GM21528 (cell line): ENCODE data around the gene PIK3C3.

Experiments used
- ATAC-seq: cut with Tn5 transposase; IDR thresholded peaks from one replicate; pipeline ENCODE4 v1.9.1; 2021; ENCODE audit warnings: mild to moderate bottlenecking, moderate library complexity; ENCODE audit not compliant: unreplicated experiment, low FRiP score

Gene PIK3C3

GRCh38 chr18:42064109-42064508, 109.1 kb downstream of the PIK3C3 start:
- ATAC-seq: no peak

- no peak for ATAC-seq
Measured at GRCh38 chr18:42067518-42067917, 112.5 kb downstream of the PIK3C3 start.

- no peak for ATAC-seq
Measured at GRCh38 chr18:42068030-42068429, 113.0 kb downstream of the PIK3C3 start.

DNA sequence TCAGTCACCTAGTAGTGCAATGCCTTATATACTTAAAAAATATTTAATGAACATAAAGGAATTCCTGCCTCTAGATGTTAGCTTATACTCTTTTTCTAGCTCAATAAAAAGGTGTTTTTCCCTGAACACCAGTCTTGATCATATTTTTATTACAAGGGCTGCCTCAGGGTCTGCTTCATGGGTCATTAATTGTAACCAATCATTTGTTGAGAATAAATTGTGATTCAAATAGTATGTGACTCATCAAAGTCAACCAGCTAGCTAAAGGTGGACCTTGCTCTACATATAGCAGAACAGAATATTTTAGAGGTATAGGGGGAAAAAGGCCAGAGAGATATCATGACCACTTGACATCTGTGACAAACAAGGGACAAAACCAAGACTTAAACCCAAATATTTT, 114.0 kb downstream of the PIK3C3 start:
- ATAC-seq: no peak

DNA sequence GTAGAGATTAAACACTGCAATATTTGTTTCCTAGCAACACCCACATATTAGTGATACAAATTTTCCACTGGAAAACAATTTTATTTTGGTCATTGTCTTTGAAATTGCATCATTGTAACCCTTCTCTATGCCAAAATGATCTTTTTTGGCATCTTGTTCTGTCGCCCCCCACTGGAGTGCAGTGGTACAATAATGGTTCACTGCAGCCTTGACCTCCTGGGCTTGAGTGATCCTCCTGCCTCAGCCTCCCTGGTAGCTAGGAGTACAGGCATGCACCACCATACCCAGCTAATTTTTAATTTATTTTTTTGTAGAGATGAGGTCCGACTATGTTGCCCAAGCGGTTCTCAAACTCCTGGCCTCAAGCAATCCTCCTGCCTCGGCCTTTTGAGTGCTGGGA, 117.4 kb downstream of the PIK3C3 start:
- ATAC-seq: no peak

DNA sequence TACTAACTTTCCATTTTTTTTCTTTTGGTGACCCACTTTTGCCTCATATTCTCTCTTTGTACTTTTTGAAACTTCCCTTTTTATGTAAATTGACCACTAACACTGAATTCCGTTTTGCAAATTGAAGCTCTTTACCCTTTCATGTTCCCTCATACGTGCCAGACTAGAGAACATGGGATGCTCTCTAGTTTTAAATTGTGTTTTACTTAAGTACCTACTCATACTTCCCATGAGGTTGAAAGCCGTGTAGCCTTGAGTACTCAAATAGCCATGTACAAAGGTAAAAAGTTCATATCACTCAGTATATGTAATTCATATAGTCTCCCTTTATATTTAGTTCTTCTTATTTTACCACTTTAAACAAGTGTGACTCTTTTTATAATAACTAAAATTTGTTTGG, 119.7 kb downstream of the PIK3C3 start:
- ATAC-seq: no peak

- ATAC-seq: no peak
Measured at GRCh38 chr18:42078711-42079110, 123.7 kb downstream of the PIK3C3 start.

GRCh38 chr18:42080340-42080739, 125.3 kb downstream of the PIK3C3 start:
- no peak for ATAC-seq

- no peak for ATAC-seq
Measured at GRCh38 chr18:42082415-42083234, 127.6 kb downstream of the PIK3C3 start.

GRCh38 chr18:42086288-42086687, 131.3 kb downstream of the PIK3C3 start:
- ATAC-seq: no peak

GRCh38 chr18:42087235-42087634, 132.2 kb downstream of the PIK3C3 start:
- ATAC-seq: no peak

GRCh38 chr18:42087876-42088275, 132.8 kb downstream of the PIK3C3 start:
- ATAC-seq: no peak

- no peak for ATAC-seq
Measured at GRCh38 chr18:42092848-42093247, 137.8 kb downstream of the PIK3C3 start.

- ATAC-seq: no peak
Measured at GRCh38 chr18:42094875-42095274, 139.8 kb downstream of the PIK3C3 start.

DNA sequence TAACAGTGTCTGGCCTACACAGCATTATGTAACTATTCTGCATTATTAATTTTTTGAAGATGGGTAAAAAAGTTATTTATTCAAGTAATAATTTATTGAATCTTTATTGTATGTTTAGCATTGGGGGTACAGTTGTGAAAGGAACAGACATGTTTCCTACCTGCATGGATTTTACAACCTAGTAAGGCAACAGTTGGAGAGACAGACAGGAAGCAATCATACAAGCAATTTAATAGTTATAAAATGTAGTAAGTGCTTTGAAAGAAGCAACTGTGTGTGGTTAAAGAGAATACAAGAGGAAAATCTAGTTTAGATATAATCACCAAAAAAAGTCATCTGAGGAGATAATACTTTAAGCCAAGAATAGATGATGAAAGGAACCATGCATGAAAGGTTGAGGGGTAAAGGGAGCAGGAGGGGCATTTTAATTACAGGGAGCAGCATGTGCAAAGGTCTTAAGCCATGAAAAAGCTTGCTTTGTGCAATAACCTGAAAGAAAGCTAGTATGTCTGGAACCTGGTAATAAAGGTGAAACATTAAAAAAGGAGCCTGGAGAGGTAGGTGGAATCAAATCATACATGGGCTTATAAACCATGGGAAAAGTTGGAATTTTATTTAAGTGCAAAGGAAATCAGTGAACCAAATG, 140.8 kb downstream of the PIK3C3 start:
- no peak for ATAC-seq

DNA sequence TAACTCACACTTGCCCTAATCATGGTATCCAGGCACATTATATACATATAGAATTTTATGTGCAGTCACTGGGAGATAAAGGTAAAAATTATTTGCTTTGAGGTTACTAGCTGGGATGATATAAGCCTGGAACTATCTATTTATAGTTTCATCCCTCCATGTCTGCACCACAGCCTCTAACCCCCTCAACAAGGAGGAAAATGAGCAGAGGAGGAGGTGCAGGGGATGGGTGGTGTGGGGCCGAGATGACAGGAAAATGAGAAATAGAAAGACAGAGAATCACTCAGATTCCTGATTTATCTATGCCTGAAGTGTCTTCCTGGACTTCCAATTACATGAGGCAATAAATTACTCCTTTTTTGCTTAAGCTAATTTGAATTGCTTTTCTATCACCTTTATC, 145.2 kb downstream of the PIK3C3 start:
- ATAC-seq: no peak

DNA sequence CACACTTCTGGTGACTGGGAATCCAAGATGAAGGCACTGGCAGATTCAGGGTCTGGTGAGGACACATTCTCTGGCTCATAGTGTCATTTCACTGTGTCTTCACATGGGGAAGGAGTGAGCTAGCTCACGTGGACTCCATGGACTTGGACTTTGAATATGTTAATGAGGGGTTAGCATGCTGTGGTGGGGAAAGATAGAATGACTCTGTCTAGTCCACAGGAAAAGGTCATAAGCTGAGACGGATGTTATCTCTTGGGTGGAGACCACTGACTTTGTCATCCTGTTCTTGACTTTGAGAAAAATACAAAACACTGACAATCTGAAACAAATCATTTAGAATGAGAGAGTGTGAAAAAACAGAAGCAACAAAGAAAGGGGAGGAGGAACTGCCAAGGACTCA, 145.9 kb downstream of the PIK3C3 start:
- ATAC-seq: no peak

- ATAC-seq: no peak
Measured at GRCh38 chr18:42105394-42105793, 150.4 kb downstream of the PIK3C3 start.

GRCh38 chr18:42106784-42107183, 151.8 kb downstream of the PIK3C3 start:
- ATAC-seq: no peak

- no peak for ATAC-seq
Measured at GRCh38 chr18:42107287-42107686, 152.3 kb downstream of the PIK3C3 start.

DNA sequence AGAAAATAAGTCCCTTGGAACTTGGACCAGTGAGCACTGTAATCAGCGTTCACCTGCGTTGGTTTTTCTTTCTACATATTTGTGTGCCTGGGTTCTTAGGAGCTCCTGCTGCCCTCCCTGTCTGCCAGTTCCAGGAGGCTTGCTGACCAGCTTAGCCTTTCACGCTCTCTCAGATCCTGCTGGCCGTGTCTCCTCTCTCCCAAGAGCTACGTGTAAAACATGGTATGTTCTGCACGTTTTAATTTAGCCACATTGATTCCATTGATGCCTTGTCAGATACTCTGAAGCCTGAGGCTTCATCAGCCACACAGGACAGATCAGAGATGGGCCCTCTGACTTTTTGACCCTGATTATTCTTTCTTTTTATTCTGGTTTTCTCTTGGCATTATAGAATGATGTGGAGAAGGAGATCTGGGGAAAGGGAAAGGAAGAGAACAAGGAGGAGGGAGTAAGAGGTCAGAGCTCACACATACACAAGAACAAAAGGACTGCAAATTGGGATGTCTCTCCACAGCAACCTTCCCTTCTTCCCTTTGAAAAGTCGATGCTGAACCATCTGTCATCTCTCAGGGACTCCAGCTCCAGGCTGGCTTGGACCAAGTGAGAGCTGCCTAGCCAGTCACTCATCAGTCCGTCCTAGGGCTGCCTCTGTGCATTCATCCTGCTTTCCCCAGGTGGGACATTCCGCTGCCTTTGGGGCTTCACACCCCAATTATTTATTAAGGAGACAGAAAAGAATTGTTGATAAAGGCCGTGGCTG, 152.8 kb downstream of the PIK3C3 start:
- no peak for ATAC-seq
